GM10266 (cell line): Measurements from ENCODE around the gene TBC1D2B.
A peak's percentile ranks its signal among the peaks of the same experiment; 100 is the strongest.

Experiments used
- DNase-seq: peaks from one replicate; pipeline ENCODE4 v3.0.0; 2012; ENCODE audit errors: extremely low spot score
- TF ChIP-seq, protein P1 (sequence below): IDR thresholded peaks from 2 replicates; pipeline ENCODE4 v1.5.1; 2012; ENCODE audit warnings: mild to moderate bottlenecking, low read depth; ENCODE audit not compliant: control insufficient read depth, insufficient read depth; ENCODE audit errors: missing control alignments

TBC1D2B gene

DNA sequence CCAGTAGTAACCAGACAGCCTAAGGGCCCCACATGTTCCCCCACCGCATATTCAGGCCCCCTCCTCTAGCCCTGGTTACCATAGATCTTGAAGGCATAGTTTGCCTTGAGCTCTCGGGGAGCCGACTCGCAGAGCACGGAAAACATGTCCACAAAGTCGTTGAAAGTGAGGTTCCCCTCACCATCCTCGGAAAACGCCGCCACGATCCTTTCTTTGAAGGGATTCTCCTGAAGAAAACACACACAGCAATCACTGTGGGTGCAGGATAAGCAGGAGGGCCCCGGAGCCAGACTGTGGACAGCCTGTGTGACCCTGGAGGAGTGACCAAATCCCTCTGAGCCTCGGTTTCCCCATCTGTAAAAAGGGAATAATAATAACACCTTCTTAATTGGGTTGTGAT, 31.6 kb upstream of the TBC1D2B start:
- TF ChIP-seq, protein P1, sequence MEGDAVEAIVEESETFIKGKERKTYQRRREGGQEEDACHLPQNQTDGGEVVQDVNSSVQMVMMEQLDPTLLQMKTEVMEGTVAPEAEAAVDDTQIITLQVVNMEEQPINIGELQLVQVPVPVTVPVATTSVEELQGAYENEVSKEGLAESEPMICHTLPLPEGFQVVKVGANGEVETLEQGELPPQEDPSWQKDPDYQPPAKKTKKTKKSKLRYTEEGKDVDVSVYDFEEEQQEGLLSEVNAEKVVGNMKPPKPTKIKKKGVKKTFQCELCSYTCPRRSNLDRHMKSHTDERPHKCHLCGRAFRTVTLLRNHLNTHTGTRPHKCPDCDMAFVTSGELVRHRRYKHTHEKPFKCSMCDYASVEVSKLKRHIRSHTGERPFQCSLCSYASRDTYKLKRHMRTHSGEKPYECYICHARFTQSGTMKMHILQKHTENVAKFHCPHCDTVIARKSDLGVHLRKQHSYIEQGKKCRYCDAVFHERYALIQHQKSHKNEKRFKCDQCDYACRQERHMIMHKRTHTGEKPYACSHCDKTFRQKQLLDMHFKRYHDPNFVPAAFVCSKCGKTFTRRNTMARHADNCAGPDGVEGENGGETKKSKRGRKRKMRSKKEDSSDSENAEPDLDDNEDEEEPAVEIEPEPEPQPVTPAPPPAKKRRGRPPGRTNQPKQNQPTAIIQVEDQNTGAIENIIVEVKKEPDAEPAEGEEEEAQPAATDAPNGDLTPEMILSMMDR: no peak
- no peak for DNase-seq

DNA sequence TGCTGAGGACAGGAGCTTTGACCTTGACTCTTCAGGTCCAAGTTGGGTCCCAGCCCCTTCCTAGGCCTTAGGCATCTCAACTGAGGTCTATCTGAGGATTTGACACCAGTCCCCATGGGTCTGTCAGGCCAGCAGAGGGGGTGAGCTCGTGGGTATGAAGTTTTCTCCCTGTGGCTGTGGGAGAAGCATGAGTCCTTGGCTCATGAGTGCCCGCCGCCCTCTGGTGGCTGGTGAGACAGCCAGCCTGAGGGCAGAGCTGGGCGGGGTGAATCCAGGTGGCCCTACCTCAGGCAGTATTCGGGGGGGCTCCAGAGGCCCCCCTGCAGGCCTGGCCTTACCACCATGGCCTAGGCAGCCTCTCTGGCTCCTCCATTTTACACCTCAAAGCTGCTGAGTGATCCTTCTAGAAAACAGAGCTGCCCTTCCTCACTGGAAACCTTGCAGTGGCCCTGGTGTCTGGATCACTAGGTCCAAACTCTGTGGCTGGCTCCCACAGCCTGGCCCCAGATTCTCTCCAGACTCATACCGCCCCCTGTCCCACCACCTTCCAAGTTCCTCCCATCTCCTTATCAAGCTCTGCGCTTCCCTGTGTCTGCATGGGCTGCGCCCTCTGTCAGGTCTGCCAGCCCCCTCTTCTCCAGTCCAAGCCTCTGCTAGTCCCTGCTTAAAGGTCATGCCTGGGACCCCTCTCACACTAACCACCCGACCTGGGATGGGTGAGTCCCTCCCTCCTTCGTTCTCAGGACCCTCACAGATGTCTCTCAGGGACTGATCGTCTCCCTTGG, 31.0 kb upstream of the TBC1D2B start:
- DNase-seq: peak; percentile 73
- TF ChIP-seq, protein P1: peak; percentile 95

DNA sequence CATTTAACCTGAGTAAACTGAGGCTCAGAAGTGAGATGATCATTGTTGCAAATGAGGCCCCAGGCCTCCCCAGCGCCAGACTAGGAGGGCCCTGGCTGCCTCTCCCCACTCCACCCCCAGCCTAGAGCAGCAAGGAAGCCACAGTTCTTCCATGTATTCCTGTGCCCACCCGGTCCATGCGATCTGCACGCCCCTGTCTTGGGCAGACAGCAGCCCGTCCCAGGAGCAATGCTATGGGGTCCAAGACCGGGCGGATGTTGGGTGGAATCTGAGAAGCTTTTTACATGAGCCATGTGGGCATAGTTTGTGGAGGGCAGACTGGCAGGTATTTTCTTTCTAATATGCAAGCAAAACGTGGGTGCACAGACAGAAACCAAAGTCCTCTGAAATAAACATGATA, 30.0 kb upstream of the TBC1D2B start:
- TF ChIP-seq, protein P1: no peak

DNA sequence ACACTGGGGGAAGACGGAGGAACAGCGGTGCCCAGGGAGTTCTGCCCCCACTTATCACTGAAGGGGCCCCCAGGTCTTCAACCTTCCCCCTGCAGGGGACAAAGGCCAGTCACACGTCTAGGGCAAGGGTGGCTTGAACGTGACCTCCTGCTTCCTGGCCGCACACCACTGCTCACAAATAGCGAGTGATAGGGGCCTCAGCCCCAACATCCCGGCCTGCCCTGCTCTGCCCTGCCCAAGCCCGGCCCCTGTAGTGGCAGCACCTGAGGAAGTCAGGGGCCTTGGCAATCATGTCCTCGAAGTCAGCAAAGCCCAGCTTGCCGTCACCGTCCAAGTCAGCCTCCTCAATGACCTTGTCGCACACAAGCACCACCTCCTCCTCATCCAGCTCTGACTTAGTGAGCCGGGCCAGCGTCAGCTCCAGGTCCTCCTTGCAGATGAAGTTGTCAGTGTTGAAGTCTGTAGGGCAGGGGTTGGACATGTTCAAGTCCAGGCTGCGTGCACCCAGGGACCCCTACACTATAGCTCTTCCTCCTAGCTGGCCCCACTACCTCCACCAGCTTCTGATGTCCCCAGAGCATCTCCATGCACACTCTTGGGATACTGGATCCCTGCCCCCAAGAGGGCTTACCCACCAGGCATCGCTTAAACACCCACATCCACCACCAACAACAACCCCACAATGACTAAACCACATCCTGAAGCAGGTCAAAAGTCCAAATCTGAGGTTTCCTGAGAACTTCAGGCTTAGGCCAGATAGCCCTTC, 28.1 kb upstream of the TBC1D2B start:
- no peak for DNase-seq
- TF ChIP-seq, protein P1: no peak

More for the DNA sequence above, 30.0 kb upstream of the TBC1D2B start:
- no peak for DNase-seq

DNA sequence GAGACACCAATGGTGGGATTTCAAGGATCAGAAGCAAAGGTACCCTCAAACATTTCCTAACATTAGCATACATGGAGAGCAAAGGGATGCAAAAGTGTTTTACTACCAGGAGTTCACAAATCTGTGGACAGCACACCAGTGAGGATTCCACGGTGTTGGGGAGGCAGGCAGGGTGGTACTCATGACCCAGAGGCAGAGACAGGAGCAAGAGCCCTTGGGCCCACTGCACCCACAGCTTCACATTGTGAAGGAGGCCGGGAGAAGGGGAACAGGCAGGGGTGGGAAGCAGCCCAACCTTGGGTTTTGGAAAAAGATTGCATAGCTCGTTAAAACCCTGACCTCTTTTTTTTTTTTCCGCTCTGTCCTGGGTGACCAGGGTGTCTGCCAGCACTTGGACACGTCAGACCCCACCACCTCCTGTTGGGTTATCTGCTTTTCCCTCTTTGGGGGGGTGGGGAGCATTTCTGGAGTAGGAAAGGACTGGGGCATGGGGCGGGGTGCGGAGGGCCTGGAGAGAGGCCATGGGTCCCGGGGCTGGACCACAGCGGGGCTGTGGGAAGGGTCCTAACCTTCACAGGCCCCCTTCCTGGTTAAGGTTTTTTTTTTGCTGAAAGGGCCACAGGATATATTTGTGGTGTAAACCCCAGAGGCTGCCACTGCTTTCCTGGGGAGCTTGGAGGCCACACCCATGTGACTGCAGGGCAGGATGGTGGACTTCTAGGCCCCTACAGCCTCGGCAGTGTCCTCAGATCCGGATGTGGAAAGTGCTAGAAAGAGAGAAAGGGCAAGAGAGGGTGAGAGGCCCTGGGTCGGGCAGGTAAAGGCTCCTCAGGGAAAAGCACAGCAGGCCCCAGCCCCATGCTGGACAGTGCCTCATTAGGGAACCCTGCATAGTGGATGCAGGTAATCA, 27.3 kb upstream of the TBC1D2B start:
- TF ChIP-seq, protein P1: no peak
- DNase-seq: no peak

DNA sequence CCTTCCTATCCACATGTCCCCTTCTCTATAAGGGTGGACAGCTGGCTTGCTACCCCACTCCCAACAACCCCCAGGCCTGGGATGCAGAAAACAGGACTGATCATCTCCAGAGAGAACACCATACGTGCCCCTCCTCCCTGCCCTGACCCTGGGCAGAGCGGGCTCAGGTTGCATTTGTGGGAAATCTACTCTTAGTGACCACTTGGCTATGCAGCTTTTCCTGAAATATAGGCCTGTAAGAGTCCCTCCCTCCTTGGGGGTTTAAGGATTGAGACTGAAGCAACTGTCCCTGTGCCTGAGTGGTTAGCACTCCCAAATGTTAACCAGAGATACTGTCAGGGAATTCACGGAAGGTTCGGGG, 26.6 kb upstream of the TBC1D2B start:
- TF ChIP-seq, protein P1: no peak
- no peak for DNase-seq
